GM23338 (cell line): ENCODE results near the gene PTTG1IP. TPM values are rescaled to one million over a fixed set of nuclear protein-coding genes. Genes with fewer than 3 reads are reported as not detected.
A peak's percentile ranks its signal among the peaks of the same experiment; 100 is the strongest.

Source experiments
- ATAC-seq: fragments of 200-7000 bp; cut with Tn5 transposase; 3 replicates; pipeline ENCODE4 v1.9.1; 2020
- DNase-seq: peaks from one replicate; pipeline ENCODE4 v3.0.0-alpha.2; 2015; ENCODE audit warnings: low spot score
- H2AFZ ChIP-seq: fragments of 200-600 bp; sonication (generic); 2 replicates; pipeline ENCODE4 v1.8.0; 2016; ENCODE audit warnings: antibody characterized with exemption, mild to moderate bottlenecking, moderate library complexity
- H3F3A ChIP-seq: fragments of 200-600 bp; sonication (generic); replicated peaks from 2 replicates; pipeline ENCODE4 v1.8.0; 2017; ENCODE audit warnings: antibody characterized with exemption, mixed run types, low read depth
- H3K27ac ChIP-seq: fragments of 200-600 bp; sonication (generic); 2 replicates; pipeline ENCODE4 v1.6.1; 2016; ENCODE audit warnings: low read depth
- H3K27me3 ChIP-seq: fragments of 200-600 bp; sonication (generic); 2 replicates; pipeline ENCODE4 v1.8.0; 2016; ENCODE audit warnings: mild to moderate bottlenecking, mixed run types, moderate library complexity; ENCODE audit not compliant: insufficient read depth
- H3K36me3 ChIP-seq: fragments of 200-600 bp; sonication (generic); 2 replicates; pipeline ENCODE4 v1.8.0; 2016; ENCODE audit warnings: mild to moderate bottlenecking; ENCODE audit not compliant: insufficient read depth
- H3K4me1 ChIP-seq: fragments of 200-600 bp; sonication (generic); 2 replicates; pipeline ENCODE4 v1.8.0; 2016; ENCODE audit warnings: mild to moderate bottlenecking, moderate library complexity; ENCODE audit not compliant: insufficient read depth
- H3K4me2 ChIP-seq: fragments of 200-600 bp; sonication (generic); 2 replicates; pipeline ENCODE4 v1.7.1; 2017; ENCODE audit warnings: mixed run types
- H3K4me3 ChIP-seq: fragments of 200-600 bp; sonication (generic); 2 replicates; pipeline ENCODE4 v1.6.1; 2016; ENCODE audit warnings: mixed run types
- H3K79me2 ChIP-seq: fragments of 200-600 bp; sonication (generic); replicated peaks from 2 replicates; pipeline ENCODE4 v1.8.0; 2017; ENCODE audit warnings: mild to moderate bottlenecking; ENCODE audit not compliant: insufficient read depth
- H3K9me2 ChIP-seq: fragments of 200-600 bp; sonication (generic); 2 replicates; pipeline ENCODE4 v1.8.0; 2017; ENCODE audit not compliant: insufficient read depth
- H4K20me1 ChIP-seq: fragments of 200-600 bp; sonication (generic); replicated peaks from 2 replicates; pipeline ENCODE4 v1.8.0; 2017; ENCODE audit warnings: mild to moderate bottlenecking; ENCODE audit not compliant: insufficient read depth
- H3K27ac Mint-ChIP-seq: 2 replicates; pipeline ENCODE4 v1.8.0; 2020; ENCODE audit warnings: inconsistent platforms, mild to moderate bottlenecking, moderate library complexity, mixed read lengths
- H3K27me3 Mint-ChIP-seq: 3 replicates; pipeline ENCODE4 v1.8.0; 2022; ENCODE audit warnings: low read depth, mild to moderate bottlenecking, moderate library complexity, mixed read lengths, inconsistent platforms; ENCODE audit not compliant: insufficient read depth, poor library complexity
- H3K36me3 Mint-ChIP-seq: 3 replicates; pipeline ENCODE4 v1.8.0; 2021; ENCODE audit warnings: low read depth, mild to moderate bottlenecking, inconsistent platforms, moderate library complexity, mixed read lengths
- H3K4me1 Mint-ChIP-seq: 3 replicates; pipeline ENCODE4 v1.8.0; 2020; ENCODE audit warnings: mild to moderate bottlenecking, inconsistent platforms, mixed read lengths
- H3K4me3 Mint-ChIP-seq: 3 replicates; pipeline ENCODE4 v1.8.0; 2021; ENCODE audit warnings: moderate library complexity, mild to moderate bottlenecking, inconsistent platforms, mixed read lengths
- H3K9me3 Mint-ChIP-seq: 3 replicates; pipeline ENCODE4 v1.8.0; 2020; ENCODE audit warnings: moderate library complexity, mild to moderate bottlenecking, inconsistent platforms, mixed read lengths
- EZH2 ChIP-seq: fragments of 200-600 bp; sonication (generic); IDR thresholded peaks from one replicate; pipeline ENCODE4 v1.8.0; 2017; ENCODE audit warnings: antibody characterized with exemption, mild to moderate bottlenecking, low read depth; ENCODE audit not compliant: unreplicated experiment
- POLR2AphosphoS5 ChIP-seq: IDR thresholded peaks from 2 replicates; pipeline ENCODE4 v1.6.1; 2016; ENCODE audit warnings: antibody characterized with exemption, low read depth
- REST ChIP-seq: IDR thresholded peaks from one replicate; pipeline ENCODE4 v1.6.1; 2018; ENCODE audit warnings: antibody characterized with exemption; ENCODE audit not compliant: unreplicated experiment
- STAT1 ChIP-seq: IDR thresholded peaks from one replicate; pipeline ENCODE4 v1.6.1; 2016; ENCODE audit warnings: antibody characterized with exemption; ENCODE audit not compliant: unreplicated experiment
- polyA plus RNA-seq: library from polyadenylated mRNA; unstranded; fragments of >200 nt; fragmentation: Nextera tagmentation; extraction: Ambion mirVana; gene quantifications from 2 replicates; pipeline ENCODE4 v1.2.1, GENCODE V29; 2016
- total RNA-seq: library from RNA; depleted of rRNA; stranded (reverse); fragments of >200 nt; shearing (Covaris generic); gene quantifications from 2 replicates; pipeline ENCODE4 v1.2.3, GENCODE V29; 2014
- TF ChIP-seq, protein P1 (sequence below): IDR thresholded peaks from 2 replicates; pipeline ENCODE4 v1.6.1; 2016; ENCODE audit warnings: antibody characterized with exemption
- TF ChIP-seq, protein P2 (sequence below), 2 experiments: fragments of 200-600 bp in 1 of 2; sonication (generic) in 1 of 2; conservative IDR thresholded peaks; 2 replicates each; pipeline versions ENCODE4 v1.5.1 to v1.6.1; 2016 to 2017; ENCODE audit warnings: antibody characterized with exemption in 2 of 2, low read depth in 2 of 2, mild to moderate bottlenecking in 2 of 2, moderate library complexity in 1 of 2

The PTTG1IP gene
- total and polyA plus RNA-seq, 2 experiments from 2014 or later, result 99.9 to 172 TPM

- H3K4me2 ChIP-seq, result no peak overlapping the region
- ATAC-seq, result no peak
- no peaks in the 10 kb centered on the region for H3K27me3 ChIP-seq
- no peak overlapping the region for H3K27ac ChIP-seq
- no peaks in the 10 kb centered on the region for H3F3A ChIP-seq
- Mint-ChIP-seq H3K4me1 (peaks cover 2% of the 10 kb centered on the region; the same call in 2 of the 3 replicates), H3K27ac (no peak overlapping the region), H3K4me3 (no peak overlapping the region), H3K9me3 (no peaks in the 10 kb centered on the region), H3K36me3 (no peaks in the 10 kb centered on the region), H3K27me3 (peaks cover 5% of the 10 kb centered on the region)
- no peaks in the 10 kb centered on the region for H3K9me2 ChIP-seq
- H3K4me3 ChIP-seq, result no peak overlapping the region
- TF ChIP-seq EZH2 (no peak), POLR2AphosphoS5 (no peak)
- TF ChIP-seq, protein P1, sequence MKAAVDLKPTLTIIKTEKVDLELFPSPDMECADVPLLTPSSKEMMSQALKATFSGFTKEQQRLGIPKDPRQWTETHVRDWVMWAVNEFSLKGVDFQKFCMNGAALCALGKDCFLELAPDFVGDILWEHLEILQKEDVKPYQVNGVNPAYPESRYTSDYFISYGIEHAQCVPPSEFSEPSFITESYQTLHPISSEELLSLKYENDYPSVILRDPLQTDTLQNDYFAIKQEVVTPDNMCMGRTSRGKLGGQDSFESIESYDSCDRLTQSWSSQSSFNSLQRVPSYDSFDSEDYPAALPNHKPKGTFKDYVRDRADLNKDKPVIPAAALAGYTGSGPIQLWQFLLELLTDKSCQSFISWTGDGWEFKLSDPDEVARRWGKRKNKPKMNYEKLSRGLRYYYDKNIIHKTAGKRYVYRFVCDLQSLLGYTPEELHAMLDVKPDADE, result no peak
- no peaks in the 10 kb centered on the region for H3K4me1 ChIP-seq
- no peaks in the 10 kb centered on the region for H4K20me1 ChIP-seq
- H3K79me2 ChIP-seq, result no peaks in the 10 kb centered on the region
- DNase-seq, result no peak
- no peak overlapping the region for H2AFZ ChIP-seq
- H3K36me3 ChIP-seq, result no peaks in the 10 kb centered on the region
Measured at GRCh38 chr21:44889625-44890337, 16.3 kb upstream of the PTTG1IP start.

DNA sequence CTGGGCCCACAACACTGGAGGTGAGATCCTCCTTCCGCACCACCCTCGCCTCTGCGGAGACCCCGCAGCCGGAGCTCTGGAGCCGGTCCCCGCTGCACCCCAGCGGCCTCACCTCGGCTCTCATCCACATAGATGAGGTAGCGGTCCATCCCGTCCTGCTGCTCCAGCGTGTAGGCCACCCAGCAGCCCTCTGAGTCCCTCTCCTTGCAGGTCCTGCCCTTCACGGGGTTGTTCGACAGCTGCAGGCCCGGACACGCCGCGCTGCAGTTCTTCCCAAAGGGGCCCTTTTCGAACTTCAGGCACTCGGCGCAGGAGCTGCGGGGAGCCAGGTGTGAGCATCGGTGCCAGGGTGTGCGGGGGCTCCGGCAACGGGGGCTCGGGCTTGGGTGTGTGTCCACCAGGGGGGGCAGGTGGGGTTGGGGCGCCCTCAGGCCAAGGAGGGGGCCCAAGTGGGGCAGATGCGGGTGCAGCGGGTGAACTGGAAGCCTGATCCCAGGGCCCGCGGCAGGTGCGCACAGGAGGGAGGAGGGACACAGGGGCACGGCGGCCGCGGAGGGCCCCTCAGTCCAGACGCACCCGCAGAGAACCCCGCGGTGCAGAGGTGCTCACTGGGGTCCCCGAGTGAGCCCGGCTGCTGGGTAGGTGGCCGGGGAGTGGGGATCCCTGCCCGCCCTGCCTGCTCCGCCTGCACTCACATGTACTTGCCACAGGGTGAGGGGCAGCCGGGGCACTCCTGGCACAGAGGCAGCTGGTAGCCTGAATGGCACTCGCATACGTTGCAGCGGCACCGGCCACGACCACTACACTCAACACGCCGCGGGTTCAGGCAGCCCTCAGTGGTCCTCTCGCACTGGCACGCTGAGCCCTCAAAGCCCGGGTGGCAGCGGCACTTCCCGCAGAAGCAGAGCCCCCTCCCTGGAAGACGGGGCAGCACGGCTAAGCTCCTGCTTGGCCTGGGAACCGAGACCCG is 15.4 kb upstream of the PTTG1IP start:
- H2AFZ ChIP-seq, result no peak overlapping the region
- Mint-ChIP-seq H3K36me3 (no peaks in the 10 kb centered on the region), H3K27ac (no peak overlapping the region), H3K9me3 (no peaks in the 10 kb centered on the region), H3K27me3 (peaks cover 6% of the 10 kb centered on the region), H3K4me3 (no peak overlapping the region), H3K4me1 (peaks cover 2% of the 10 kb centered on the region; the same call in 2 of the 3 replicates)
- no peaks in the 10 kb centered on the region for H4K20me1 ChIP-seq
- no peak for ATAC-seq
- no peaks in the 10 kb centered on the region for H3F3A ChIP-seq
- TF ChIP-seq, protein P2, sequence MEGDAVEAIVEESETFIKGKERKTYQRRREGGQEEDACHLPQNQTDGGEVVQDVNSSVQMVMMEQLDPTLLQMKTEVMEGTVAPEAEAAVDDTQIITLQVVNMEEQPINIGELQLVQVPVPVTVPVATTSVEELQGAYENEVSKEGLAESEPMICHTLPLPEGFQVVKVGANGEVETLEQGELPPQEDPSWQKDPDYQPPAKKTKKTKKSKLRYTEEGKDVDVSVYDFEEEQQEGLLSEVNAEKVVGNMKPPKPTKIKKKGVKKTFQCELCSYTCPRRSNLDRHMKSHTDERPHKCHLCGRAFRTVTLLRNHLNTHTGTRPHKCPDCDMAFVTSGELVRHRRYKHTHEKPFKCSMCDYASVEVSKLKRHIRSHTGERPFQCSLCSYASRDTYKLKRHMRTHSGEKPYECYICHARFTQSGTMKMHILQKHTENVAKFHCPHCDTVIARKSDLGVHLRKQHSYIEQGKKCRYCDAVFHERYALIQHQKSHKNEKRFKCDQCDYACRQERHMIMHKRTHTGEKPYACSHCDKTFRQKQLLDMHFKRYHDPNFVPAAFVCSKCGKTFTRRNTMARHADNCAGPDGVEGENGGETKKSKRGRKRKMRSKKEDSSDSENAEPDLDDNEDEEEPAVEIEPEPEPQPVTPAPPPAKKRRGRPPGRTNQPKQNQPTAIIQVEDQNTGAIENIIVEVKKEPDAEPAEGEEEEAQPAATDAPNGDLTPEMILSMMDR (conservative IDR thresholded peaks at IDR 0.05; ENCODE audit: low read depth in 2 of 2), result peak in 1 of 2 experiments; percentile 19; a peak in 1 of 4 replicates
- TF ChIP-seq REST, result no peak
- no peak for TF ChIP-seq EZH2
- no peak for TF ChIP-seq STAT1
- no peaks in the 10 kb centered on the region for H3K9me2 ChIP-seq
- no peak overlapping the region for H3K27ac ChIP-seq
- H3K79me2 ChIP-seq, result no peaks in the 10 kb centered on the region
- H3K4me2 ChIP-seq, result no peak overlapping the region
- H3K4me3 ChIP-seq, result no peak overlapping the region
- H3K36me3 ChIP-seq, result no peaks in the 10 kb centered on the region
- no peaks in the 10 kb centered on the region for H3K27me3 ChIP-seq
- no peak for DNase-seq
- H3K4me1 ChIP-seq, result no peaks in the 10 kb centered on the region
